ENCODE results near the gene REV1. TPM values are rescaled to one million over a fixed set of nuclear protein-coding genes. Genes with fewer than 3 reads are reported as not detected.
"Not testable (repeated sequence)": the region's sequence is repeated elsewhere in the genome, so short reads cannot be mapped to it uniquely, and the experiment has no call there.

The REV1 gene
- total and polyA plus RNA-seq, 11 donors, result 14.7 to 76.1 (median 32.2) TPM

- peaks cover 0 to 18% (median 0%) of the 10 kb centered on the region in 12 donors for H3K9me3 ChIP-seq
- peaks cover 0 to 98% (median 95%) of the 10 kb centered on the region in 9 donors for H3K36me3 ChIP-seq
- no peaks in the 10 kb centered on the region for H3K27me3 ChIP-seq
- TF ChIP-seq CTCF (IDR thresholded peaks at IDR 0.05) (no peak), POLR2A (IDR thresholded peaks at IDR 0.05) (no peak)
- intact Hi-C loops (cut with DNase I), result loop anchor here in 1 of 10 donors (10.0 kb wide), 1 partner anchor 47 kb away; no protein-coding TSS in a partner anchor
- DNase-seq, result no peak
- no peaks in the 10 kb centered on the region for H3K4me1 ChIP-seq
- H3K4me3 ChIP-seq, result no peak overlapping the region
- no peak overlapping the region for H3K27ac ChIP-seq
- WGBS, 4 donors, result 89 to 100% (median 99%) methylated on average over 1 of the region's 1 CpG
- no peak for ATAC-seq
Observed at GRCh38 chr2:99377879-99378278, 111.9 kb downstream of the REV1 start.

GRCh38 chr2:99376254-99376864 is 113.5 kb downstream of the REV1 start:
- H3K9me3 ChIP-seq, result peaks cover 0 to 19% (median 0%) of the 10 kb centered on the region in 12 donors
- no peaks in the 10 kb centered on the region for H3K27me3 ChIP-seq
- intact Hi-C loops (cut with DNase I), result loop anchor here in 1 of 10 donors (10.0 kb wide), 1 partner anchor 48 kb away; no protein-coding TSS in a partner anchor
- H3K36me3 ChIP-seq, result peaks cover 0 to 99% (median 96%) of the 10 kb centered on the region in 9 donors
- no peak overlapping the region for H3K4me3 ChIP-seq
- H3K27ac ChIP-seq, result no peak overlapping the region
- no peak for DNase-seq
- TF ChIP-seq CTCF (IDR thresholded peaks at IDR 0.05), result no peak
- TF ChIP-seq POLR2A (IDR thresholded peaks at IDR 0.05), result no peak
- 96 to 97% (median 97%) methylated on average over 7 of the region's 7 CpGs for WGBS, 4 donors
- ATAC-seq, result no peak
- no peaks in the 10 kb centered on the region for H3K4me1 ChIP-seq

GRCh38 chr2:99374747-99375146 is 115.1 kb downstream of the REV1 start:
- H3K36me3 ChIP-seq, result peaks cover 0 to 100% (median 96%) of the 10 kb centered on the region in 9 donors
- H3K9me3 ChIP-seq, result peaks cover 0 to 19% (median 0%) of the 10 kb centered on the region in 12 donors
- H3K27me3 ChIP-seq, result no peaks in the 10 kb centered on the region
- TF ChIP-seq CTCF (IDR thresholded peaks at IDR 0.05) (no peak), POLR2A (IDR thresholded peaks at IDR 0.05) (no peak)
- ATAC-seq (no peak), DNase-seq (no peak)
- no peak overlapping the region for H3K27ac ChIP-seq
- intact Hi-C loops (cut with DNase I), result loop anchor here in 1 of 10 donors (10.0 kb wide), 1 partner anchor 50 kb away; no protein-coding TSS in a partner anchor
- H3K4me3 ChIP-seq, result no peak overlapping the region
- no peaks in the 10 kb centered on the region for H3K4me1 ChIP-seq

GRCh38 chr2:99373144-99373543 is 116.7 kb downstream of the REV1 start:
- intact Hi-C loops (cut with DNase I), result loop anchor here in 1 of 10 donors (10.0 kb wide), 1 partner anchor 52 kb away; no protein-coding TSS in a partner anchor
- ATAC-seq (no peak), DNase-seq (no peak)
- Histone ChIP-seq H3K9me3 (peaks cover 0 to 19% (median 0%) of the 10 kb centered on the region in 12 donors), H3K36me3 (peaks cover 0 to 100% (median 96%) of the 10 kb centered on the region in 9 donors), H3K4me3 (no peak overlapping the region), H3K4me1 (no peaks in the 10 kb centered on the region), H3K27me3 (no peaks in the 10 kb centered on the region), H3K27ac (no peak overlapping the region)
- TF ChIP-seq POLR2A (IDR thresholded peaks at IDR 0.05) (no peak), CTCF (IDR thresholded peaks at IDR 0.05) (no peak)
- WGBS, 4 donors, result 97 to 99% (median 98%) methylated on average over 4 of the region's 4 CpGs

- H3K4me3 ChIP-seq; ATAC-seq; H3K4me1 ChIP-seq; intact Hi-C loops (cut with DNase I); DNase-seq; H3K27me3 ChIP-seq; H3K9me3 ChIP-seq; H3K27ac ChIP-seq: not testable (repeated sequence)
- peaks cover 0 to 100% (median 98%) of the 10 kb centered on the region in 9 donors for H3K36me3 ChIP-seq
- WGBS, 4 donors, result 96 to 98% (median 98%) methylated on average over 5 of the region's 5 CpGs
Observed at GRCh38 chr2:99368854-99369253, 121.0 kb downstream of the REV1 start.
